ENCODE data around the gene CUX1. TPM values are rescaled to one million over a fixed set of nuclear protein-coding genes. Genes with fewer than 3 reads are reported as not detected.

Gene CUX1
- total RNA-seq, 1 experiment from 2014 or later, result 37.4 TPM

DNA sequence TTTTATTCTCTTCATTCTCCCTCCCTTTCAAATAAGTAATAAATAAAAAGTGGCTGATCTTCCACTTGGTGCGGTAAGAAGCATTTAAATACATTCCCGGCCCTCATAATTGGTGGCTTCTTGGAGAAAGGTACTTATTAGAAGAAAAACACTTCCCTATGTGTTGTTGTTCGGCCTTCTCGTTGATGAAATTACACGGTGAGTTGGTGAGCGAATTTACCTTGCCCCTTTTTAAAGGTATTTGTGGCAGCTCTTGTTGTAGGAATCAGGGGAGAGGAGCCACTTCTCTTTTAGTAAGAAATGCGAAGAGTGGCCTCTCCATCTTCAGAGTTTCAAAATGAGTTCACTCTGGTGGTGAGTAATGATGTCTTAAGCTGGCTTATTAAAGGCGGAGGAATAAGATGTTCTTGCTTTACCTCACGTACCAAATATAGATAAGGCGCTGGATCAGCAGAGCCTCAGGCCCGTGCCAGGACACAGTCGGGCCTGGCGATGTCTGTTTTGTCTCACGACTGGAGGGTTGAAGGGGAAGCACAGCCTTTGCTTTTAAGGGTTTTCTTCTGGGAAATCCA lies 135.9 kb downstream of the CUX1 start:
- in situ Hi-C loops (cut with HindIII; ENCODE audit: low pct_unique_long_range_greater_than_20kb, low sequenced_read_pairs), result no loop called here
- DNase-seq (ENCODE audit: low read depth), result no peak

DNA sequence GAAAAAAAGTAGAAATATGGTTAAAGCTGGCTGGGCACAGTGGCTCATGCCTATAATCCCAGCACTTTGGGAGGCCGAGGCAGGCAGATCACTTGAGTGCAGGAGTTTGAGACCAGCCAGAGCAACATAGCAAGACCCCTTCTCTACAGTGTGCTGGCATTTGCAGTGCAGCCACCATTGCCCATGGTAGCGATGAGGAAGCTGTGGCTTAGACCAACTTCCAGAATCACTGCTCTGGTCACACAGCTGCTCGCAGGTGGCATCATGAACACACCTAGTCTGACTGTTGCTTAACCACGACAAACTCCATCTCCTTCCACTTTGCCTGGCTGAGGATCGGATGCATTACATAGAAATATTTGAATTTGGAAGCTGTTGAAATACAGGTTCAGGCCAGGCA lies 137.1 kb downstream of the CUX1 start:
- in situ Hi-C loops (cut with HindIII; ENCODE audit: low pct_unique_long_range_greater_than_20kb, low sequenced_read_pairs), result no loop called here
- DNase-seq (ENCODE audit: low read depth), result no peak

DNA sequence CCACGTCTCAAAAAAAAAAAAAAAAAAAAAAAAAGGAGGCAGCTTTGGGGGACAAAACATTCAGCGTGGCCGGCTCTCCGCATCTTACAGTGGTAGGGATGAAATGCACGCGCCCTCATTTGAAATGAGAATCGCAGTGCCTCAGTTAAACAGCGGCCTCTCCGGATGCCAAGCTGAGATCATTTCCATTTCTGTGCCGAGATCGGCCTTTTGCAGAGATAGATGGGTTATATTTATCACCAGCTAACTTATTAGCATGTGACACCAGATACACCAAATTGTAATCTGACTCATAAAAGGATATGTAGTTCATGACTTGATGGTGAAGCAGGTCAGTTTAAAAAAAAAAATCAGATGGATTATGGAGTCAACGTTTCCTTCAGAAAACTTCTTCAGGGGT lies 138.7 kb downstream of the CUX1 start:
- DNase-seq (ENCODE audit: low read depth), result no peak
- in situ Hi-C loops (cut with HindIII; ENCODE audit: low pct_unique_long_range_greater_than_20kb, low sequenced_read_pairs), result no loop called here

DNA sequence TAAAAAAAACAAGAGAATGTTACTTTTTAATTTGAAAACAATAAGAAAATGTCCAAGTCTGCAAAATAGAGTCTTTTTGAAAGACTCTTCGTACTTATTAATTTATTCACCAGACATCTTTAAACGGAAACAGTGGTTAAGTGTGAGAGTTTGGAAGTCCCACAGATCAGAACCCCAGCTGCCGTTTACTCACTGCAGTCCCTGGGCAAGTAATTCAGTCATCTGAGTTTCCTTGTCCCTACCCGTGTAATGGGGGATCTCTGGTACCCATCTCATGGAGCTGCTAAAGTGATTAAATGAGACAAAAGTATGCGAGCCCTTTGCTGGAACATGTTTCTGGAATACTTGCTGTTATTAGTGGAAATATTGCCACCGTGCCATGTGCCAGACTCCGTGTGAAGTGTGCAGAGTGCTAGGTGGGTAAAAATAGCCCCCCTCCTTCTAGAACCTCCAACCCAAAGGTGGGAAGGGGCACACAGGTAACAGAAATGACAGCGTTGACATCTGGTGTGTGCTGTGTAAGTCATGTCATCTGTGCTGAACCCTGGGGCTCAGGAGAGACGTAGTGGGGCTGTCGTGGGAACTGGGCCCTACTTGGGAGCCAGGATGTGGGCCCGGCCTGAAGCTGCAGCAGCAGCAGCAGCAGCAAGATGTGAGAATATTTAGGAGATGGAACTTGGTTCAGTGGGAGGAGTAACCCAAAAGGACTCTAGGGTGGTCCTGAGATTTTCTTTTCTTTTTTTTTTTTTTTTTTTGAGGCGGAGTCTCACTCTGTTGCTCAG lies 140.5 kb downstream of the CUX1 start:
- no peak for DNase-seq (ENCODE audit: low read depth)
- in situ Hi-C loops (cut with HindIII; ENCODE audit: low pct_unique_long_range_greater_than_20kb, low sequenced_read_pairs), result no loop called here

DNA sequence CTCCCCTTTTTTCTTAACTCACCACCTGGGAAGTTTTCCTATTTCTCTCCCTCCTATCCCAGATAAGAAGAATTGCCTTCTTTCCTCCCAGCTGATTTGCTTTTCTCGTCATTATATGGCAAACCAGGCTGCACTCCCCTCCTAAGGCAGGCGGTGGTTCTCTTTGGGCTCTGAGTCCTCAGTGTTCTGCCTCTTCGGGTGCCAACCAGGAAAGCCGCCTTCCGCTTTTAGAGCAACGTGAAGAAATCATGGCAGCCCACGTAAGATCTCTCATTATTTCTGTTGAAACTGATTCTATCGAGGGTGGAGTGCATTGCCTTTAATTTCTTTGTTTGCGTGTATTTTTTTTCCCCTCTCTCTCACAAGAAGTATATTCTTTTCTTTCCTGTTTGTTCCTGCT lies 141.9 kb downstream of the CUX1 start:
- in situ Hi-C loops (cut with HindIII; ENCODE audit: low pct_unique_long_range_greater_than_20kb, low sequenced_read_pairs), result no loop called here
- DNase-seq (ENCODE audit: low read depth), result no peak

DNA sequence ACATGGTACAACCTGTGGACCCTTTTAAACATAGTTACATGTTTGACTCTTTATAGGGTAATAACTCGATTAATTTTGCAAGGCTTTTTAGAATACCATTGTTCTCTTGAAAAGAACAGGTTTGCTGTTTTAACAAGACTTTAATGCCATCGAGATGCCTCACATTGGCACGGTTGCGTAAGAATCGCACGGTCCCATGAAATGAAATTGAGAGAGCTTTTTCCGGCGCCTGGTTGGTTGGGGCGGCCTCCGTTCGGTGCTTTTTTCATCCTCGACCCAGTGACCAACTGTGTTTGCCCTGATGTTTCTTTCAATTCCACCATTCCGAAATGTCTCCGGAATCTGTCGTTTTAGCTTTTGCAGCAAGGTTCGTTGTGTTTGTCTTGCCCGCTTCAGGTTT lies 142.4 kb downstream of the CUX1 start:
- DNase-seq (ENCODE audit: low read depth), result no peak
- in situ Hi-C loops (cut with HindIII; ENCODE audit: low pct_unique_long_range_greater_than_20kb, low sequenced_read_pairs), result no loop called here

DNA sequence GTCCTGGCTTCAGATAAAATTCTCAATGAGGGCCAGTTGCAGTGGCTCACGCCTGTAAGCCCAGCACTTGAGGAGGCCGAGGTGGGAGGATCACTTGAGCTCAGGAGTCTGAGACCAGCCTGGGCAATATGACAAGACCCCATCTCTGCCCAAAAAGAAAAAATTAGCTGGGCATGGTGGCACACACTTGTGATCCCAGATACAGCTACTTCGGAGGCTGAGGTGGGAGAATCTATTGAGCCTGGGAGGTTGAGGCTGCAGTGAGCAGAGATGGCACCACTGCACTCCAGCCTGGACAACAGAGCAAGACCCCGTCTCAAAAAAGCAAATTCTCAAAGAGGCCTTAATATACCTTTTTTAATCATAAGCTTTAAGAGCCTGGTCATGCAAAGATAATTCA lies 142.9 kb downstream of the CUX1 start:
- no peak for DNase-seq (ENCODE audit: low read depth)
- in situ Hi-C loops (cut with HindIII; ENCODE audit: low pct_unique_long_range_greater_than_20kb, low sequenced_read_pairs), result no loop called here

DNA sequence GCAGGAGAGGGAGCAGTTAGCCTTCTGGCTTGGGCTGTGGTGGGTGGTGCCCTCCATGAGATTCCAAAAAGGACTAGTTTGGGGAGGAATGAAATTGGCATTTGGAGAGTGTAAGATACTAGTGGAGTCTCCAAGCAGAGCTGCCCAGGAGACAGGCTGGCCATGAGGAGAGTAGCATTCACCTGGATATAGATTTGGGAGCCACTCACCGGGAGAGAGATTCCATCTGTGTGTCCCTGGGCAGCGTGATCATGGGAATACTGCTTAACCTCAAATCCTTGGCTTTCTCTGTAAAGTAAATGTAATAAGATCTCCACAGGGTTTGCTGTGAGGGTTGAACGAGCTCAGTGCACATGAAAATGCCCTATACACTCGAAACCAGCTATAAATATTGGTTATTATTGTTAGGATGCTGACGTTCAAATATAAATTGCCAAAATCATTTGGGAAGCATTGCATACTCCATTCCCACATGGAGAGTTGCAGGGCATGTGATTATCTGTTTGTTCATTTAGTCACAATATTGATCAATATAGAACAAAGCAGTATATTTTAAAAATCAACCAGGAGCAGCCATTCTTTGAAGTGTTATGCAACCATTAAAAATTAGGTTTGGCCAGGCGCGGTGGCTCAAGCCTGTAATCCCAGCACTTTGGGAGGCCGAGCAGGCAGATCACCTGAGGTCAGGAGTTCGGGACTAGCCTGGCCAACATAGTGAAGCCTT lies 143.7 kb downstream of the CUX1 start:
- no peak for DNase-seq (ENCODE audit: low read depth)
- in situ Hi-C loops (cut with HindIII; ENCODE audit: low pct_unique_long_range_greater_than_20kb, low sequenced_read_pairs), result no loop called here

DNA sequence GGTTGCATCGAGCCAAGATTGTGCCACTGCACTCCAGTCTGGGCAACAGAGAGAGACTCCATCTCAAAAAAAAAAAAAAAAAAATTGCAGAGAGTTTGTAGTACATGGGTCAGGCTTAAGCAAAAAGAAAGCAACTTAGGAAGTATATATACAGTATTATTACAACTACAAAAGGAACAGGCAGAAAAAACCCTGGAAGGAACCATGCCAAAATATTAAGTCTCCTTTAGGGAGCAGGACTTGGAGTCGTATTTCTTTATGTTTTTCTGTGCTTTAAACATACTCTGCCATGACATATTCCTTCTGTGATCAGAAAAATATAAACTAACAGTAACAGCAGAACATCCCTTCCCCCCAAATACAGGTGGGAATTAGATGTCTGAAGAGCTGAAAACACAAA lies 144.4 kb downstream of the CUX1 start:
- no peak for DNase-seq (ENCODE audit: low read depth)
- in situ Hi-C loops (cut with HindIII; ENCODE audit: low pct_unique_long_range_greater_than_20kb, low sequenced_read_pairs), result no loop called here

DNA sequence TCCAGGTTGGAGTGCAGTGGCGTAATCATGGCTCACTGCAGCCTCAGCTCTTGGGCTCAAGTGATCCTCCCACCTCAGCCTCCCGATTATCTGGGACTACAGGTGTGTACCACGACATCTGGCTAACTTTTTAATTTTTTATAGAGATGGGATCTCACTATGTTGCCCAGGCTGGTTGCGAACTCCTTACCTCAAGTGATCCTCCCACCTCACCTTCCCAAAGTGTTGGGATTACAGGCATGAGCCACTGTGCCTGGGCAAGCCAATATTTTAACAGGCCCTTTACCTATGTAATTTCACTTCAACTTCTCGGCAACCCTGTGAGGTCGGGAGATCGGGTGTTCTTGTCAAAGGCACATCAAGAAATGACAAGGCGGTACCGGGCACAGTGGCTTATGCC lies 146.3 kb downstream of the CUX1 start:
- DNase-seq (ENCODE audit: low read depth), result no peak
- in situ Hi-C loops (cut with HindIII; ENCODE audit: low pct_unique_long_range_greater_than_20kb, low sequenced_read_pairs), result no loop called here

DNA sequence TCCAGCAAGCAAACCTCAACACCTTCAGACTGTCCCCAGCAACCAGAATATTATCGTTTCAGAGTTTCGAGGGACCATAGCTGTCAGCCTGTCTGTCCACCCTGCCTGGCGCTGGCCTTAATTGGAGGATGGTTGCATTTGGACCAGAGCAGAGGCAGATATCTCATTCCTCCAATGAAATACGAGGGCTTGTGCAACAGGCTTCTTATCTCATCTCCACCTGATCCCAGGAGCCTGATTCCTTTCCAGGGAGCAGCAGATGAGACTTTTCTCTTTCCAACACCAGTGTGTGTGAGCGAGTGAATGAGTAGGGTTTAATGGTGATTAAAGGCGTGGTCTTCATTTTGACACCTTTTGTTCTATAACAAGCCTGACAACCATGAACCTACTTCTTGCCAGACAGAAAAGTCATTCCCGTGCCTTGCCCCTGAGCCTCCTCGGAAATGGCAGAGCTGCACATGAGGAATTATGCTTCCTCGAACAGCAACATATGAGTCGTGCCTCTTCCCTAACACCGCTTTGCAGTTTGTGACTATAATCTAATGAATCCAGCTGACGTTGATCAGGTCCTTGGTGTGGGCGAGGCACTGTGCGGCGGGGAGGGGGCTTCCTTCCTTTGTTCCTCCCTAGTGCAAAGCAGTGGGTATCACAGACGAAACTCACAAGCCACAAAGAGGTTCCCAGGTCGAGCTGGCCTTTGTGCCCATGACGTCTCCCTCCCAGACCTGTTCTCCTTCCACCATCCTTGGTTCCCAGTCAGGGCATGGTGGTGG lies 147.4 kb downstream of the CUX1 start:
- in situ Hi-C loops (cut with HindIII; ENCODE audit: low pct_unique_long_range_greater_than_20kb, low sequenced_read_pairs), result no loop called here
- no peak for DNase-seq (ENCODE audit: low read depth)

DNA sequence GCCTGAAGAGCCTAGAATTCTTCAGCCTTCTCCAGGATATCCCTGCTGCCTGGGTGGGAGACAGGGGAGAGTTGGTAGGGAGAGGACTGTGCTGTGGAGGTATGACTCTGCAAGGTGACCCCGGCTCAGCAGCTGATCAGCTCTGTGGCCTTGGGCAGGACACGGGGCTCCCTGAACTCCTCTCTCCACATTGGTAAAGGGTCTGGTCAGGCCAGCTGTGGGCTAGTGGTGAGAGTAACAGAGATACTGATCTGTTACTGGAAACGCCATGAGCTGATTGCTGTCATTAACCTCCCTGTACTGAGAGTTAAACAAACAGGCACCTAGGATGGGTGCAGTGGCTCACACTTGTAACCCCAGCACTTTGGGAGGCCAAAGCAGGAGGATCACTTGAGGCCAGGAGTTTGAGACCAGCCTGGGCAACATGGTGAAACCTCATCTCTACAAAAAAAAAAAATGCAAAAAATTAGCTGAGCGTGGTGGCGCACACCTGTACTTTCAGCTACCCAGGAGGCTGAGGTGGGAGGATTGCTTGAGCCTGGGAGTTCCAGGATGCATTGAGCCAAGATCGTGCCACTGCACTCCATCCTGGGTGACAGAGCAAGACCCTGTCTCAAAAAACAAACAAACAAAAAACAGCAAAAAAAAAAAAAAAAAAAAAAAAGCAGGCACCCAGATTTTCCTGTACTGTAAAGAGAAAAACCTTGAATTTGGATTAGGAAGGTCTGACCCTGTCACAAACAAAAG lies 151.5 kb downstream of the CUX1 start:
- DNase-seq (ENCODE audit: low read depth), result no peak
- in situ Hi-C loops (cut with HindIII; ENCODE audit: low pct_unique_long_range_greater_than_20kb, low sequenced_read_pairs), result no loop called here

DNA sequence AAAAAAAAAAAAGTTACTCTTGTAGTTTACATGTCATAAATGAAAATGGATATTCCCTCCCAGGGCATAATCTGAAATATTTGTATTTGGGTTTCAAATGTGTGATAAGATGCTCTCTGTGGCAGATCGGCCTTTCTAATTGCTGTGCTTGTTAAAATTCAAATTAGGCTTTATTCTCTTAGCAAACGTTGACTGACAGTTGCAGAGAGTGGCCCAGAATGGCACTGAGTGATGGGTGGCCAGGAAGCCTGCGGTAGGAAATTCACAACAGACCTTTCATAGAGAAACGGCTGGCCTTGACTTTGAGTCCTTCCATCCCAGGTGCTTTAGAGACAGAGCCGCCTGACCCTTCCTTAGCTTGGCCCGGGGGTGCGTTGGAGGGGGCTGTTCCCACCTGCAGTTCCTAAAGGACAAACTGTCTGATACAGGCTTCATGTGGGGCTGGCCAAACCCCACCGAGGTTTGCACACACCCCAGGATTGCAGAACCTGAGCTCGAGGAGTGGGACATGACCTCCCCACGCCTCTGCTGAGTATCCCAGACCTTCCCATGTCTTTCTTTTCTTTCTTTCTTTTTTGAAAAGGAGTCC lies 152.7 kb downstream of the CUX1 start:
- in situ Hi-C loops (cut with HindIII; ENCODE audit: low pct_unique_long_range_greater_than_20kb, low sequenced_read_pairs), result no loop called here
- no peak for DNase-seq (ENCODE audit: low read depth)

DNA sequence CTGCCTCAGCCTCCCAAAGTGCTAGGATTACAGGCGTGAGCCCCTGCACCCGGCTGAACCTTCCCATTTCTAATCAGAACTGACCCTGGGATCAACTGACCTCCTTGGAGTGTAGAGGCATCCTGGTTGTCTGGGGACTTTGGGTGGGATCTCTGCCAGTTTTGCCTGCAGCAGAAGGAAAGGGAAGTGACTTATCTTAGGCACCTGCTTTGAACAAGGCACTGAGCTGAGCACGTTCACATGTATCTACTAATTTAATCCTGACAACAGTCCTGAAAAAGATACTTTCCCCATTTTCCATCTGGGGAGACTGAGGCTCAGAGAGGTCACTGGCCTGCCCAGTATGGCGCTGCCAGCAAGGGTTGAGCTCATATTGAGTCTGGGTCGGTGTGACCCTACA lies 153.4 kb downstream of the CUX1 start:
- no peak for DNase-seq (ENCODE audit: low read depth)
- in situ Hi-C loops (cut with HindIII; ENCODE audit: low pct_unique_long_range_greater_than_20kb, low sequenced_read_pairs), result no loop called here

DNA sequence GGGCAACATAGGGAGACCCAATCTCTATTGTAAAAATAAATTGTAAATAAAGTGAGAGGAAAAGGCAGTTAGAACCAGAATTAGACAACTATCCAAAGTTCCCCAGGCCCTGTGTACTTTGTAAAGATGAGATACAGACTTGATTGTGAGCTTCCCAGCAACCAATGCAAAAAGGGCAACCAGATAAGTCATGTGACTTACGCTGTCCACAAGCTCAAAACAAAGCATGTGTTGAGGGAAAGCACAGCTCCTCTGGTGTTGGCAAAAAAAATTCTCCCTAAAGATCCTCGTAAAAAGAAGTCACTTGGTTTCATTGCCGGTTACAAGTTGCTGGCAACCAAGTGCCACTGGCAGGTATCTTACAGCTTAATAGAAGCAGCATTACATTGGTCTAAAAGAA lies 154.0 kb downstream of the CUX1 start:
- in situ Hi-C loops (cut with HindIII; ENCODE audit: low pct_unique_long_range_greater_than_20kb, low sequenced_read_pairs), result no loop called here
- no peak for DNase-seq (ENCODE audit: low read depth)

DNA sequence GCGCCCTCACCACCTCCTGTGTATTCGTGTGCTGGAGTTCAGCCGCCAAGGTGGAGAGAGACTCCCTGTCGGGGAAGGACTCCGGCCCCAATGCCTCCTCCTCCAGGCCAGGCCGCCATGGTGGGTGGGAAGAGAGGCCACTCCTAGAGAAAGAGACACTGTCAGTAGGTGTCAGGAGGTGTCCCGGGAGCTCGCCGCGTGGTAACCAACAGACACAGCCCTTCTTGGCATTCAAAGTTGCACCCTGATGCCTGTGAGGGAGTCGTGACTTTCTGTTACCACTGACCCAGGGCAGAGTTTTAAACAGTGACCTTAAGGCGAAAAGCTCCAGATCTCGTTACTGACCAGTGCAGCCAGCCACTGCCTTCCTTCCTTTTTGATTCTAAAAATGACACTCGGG lies 155.2 kb downstream of the CUX1 start:
- in situ Hi-C loops (cut with HindIII; ENCODE audit: low pct_unique_long_range_greater_than_20kb, low sequenced_read_pairs), result no loop called here

DNA sequence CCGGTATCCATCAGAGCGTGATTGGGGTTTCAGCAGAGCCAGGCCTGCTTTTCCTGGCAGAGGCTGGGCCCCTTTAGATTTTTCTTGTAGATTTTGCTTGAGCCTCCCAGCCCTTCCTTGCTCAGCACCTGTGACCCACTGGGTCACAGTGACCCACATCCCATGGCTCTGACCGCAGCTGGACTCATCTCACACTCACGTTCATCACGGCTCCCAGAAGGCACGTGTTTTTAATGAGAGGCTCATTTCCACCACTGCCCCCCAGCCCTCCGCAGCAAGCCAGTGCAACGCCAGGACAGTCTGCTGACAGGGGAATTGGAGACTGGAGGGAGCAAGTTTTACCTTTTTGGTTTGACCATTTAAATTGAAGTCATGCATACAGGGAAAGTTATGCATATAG lies 155.7 kb downstream of the CUX1 start:
- in situ Hi-C loops (cut with HindIII; ENCODE audit: low pct_unique_long_range_greater_than_20kb, low sequenced_read_pairs), result no loop called here
- DNase-seq (ENCODE audit: low read depth), result no peak

More for the DNA sequence above, 155.2 kb downstream of the CUX1 start:
- DNase-seq (ENCODE audit: low read depth), result no peak

DNA sequence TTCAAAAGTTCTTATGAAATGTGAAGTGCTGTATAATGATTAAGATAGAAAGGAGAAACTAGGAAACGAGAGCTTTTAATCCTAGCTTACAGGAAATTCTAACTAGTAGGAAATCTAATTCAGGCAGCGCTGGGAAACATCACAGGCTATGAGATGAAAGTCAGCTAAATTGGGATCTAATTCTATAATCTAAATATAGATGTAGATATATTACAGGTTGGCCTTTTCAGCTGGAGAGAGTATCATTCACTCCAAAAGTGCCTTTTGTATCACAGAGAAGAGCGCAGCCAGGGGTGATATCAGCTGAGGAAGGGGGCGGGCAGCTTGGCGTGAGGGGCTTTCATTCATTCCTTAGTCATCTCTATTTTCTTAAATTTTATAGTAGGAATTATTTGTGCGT lies 157.0 kb downstream of the CUX1 start:
- in situ Hi-C loops (cut with HindIII; ENCODE audit: low pct_unique_long_range_greater_than_20kb, low sequenced_read_pairs), result no loop called here
- DNase-seq (ENCODE audit: low read depth), result no peak
